Muscle of leg (tissue), 11 donors: ENCODE measurements around the gene RMDN2. TPM values are rescaled to one million over a fixed set of nuclear protein-coding genes. Genes with fewer than 3 reads are reported as not detected.

Source experiments
- DNase-seq: peaks from one replicate; pipeline ENCODE4 v3.0.0; 2013
- H3K27ac ChIP-seq: one replicate; pipeline ENCODE4 v1.5.1; 2013; ENCODE audit warnings: mild to moderate bottlenecking, low read length, control low read depth
- H3K27me3 ChIP-seq: one replicate; pipeline ENCODE4 v1.6.1; 2013; ENCODE audit warnings: low read length; ENCODE audit not compliant: control insufficient read depth, insufficient read depth
- H3K36me3 ChIP-seq: one replicate; pipeline ENCODE4 v1.6.1; 2013; ENCODE audit warnings: low read length; ENCODE audit not compliant: control insufficient read depth, insufficient read depth
- H3K4me1 ChIP-seq: one replicate; pipeline ENCODE4 v1.6.1; 2013; ENCODE audit warnings: low read length; ENCODE audit not compliant: control insufficient read depth, insufficient read depth
- H3K4me3 ChIP-seq: one replicate; pipeline ENCODE4 v1.5.1; 2013; ENCODE audit warnings: low read length, control low read depth
- H3K9me3 ChIP-seq: replicated peaks from 2 replicates; pipeline ENCODE4 v1.6.1; 2013; ENCODE audit warnings: low read depth, low read length; ENCODE audit not compliant: control insufficient read depth
- WGBS: methylation state at CpG from one replicate; pipeline ENCODE4 v1.1.5; 2013; ENCODE audit warnings: missing lambda C conversion rate; ENCODE audit not compliant: insufficient coverage; 5-methylcytosine and 5-hydroxymethylcytosine counted together
- polyA plus RNA-seq, 8 donors: library from polyadenylated mRNA; unstranded; fragments of 120-200 nt; gene quantifications; one replicate each; pipeline versions ENCODE4 v1.2.1 to v1.2.3, GENCODE V29; 2013; ENCODE audit warnings: inconsistent platforms in 1 of 8, low replicate concordance in 1 of 8; ENCODE audit not compliant: insufficient read length in 8 of 8, insufficient read depth in 1 of 8
- total RNA-seq: library from RNA; stranded (reverse); fragments of 120-200 nt; gene quantifications from one replicate; pipeline ENCODE4 v1.2.4, GENCODE V29; 2013

The RMDN2 gene
- total and polyA plus RNA-seq, 9 donors, result 2.6 to 5.1 (median 3.6) TPM

- H3K4me1 ChIP-seq, result no peaks in the 10 kb centered on the region
- H3K36me3 ChIP-seq, result no peaks in the 10 kb centered on the region
- no peaks in the 10 kb centered on the region for H3K27me3 ChIP-seq
- DNase-seq, result no peak
- no peak overlapping the region for H3K4me3 ChIP-seq
- no peak overlapping the region for H3K27ac ChIP-seq
- no peaks in the 10 kb centered on the region for H3K9me3 ChIP-seq
- 86% methylated on average over 1 of the region's 5 CpGs for WGBS
Measured at GRCh38 chr2:37914340-37914739, 10.7 kb upstream of the RMDN2 start.

DNA sequence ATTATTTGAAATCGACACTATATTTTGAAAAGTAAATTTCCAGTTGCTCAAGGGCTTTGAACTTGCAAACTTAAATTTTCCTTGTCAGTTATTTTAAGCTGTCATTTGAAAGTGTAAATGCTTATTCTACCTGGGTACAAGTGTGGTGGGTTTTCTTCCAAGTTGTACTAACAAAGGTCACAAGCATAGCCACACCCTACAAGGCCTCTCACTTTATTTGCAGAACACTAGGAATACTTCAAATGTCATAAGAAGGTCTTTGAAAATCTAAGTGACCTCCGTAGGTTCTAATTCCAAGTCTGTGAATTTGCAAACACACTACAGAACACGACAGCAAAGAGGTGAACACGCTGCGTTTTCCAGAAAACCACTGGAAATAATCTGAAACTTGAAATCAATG is 9.3 kb upstream of the RMDN2 start:
- Histone ChIP-seq H3K27me3 (no peaks in the 10 kb centered on the region), H3K9me3 (no peaks in the 10 kb centered on the region), H3K27ac (no peak overlapping the region), H3K4me1 (no peaks in the 10 kb centered on the region), H3K4me3 (no peak overlapping the region), H3K36me3 (no peaks in the 10 kb centered on the region)
- no peak for DNase-seq
- no CpG with 5 or more reads among the region's 5 CpGs for WGBS

GRCh38 chr2:37916512-37917082 is 8.5 kb upstream of the RMDN2 start:
- no CpG with 5 or more reads among the region's 3 CpGs for WGBS
- no peak overlapping the region for H3K4me3 ChIP-seq

DNA sequence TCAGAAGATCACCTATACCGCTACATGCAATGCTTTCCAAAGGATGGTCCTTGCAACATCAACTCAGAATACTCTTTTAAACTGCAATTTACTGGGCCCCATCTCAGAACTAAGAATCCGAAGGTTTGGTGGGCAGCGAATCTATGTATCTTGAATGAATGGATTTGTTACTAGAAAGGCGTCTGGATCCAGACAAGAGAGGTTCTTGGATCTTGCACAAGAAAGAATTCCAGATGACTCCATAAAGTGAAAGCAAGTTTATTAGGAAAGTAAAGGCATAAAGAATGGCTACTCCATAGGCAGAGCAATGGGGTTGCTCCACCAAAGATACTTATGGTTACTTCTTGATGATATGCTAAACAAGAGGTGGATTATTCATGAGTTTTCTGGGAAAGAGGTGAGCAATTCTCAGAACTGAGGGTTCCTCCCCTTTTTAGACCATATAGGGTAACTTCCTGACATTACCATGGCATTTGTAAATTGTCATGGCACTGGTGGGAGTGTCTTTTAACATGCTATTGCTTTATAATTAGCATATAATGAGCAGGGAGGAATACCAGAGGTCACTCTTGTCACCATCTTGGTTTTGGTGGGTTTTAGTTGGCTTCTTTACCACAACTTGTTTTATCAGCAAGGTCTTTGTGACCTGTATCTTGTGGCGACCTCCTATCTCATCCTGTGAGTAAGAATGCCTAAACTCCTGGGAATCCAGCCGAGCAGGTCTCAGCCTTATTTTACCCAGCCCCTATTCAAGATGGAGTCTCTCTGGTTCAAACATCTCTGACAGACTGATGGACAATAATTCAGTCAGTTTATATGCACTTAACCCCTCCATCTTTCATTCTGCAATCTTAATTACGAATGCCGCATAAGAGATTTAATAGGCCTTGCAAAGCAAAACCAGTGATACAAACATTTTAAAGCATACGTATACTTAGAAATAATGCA is 7.5 kb upstream of the RMDN2 start:
- Histone ChIP-seq H3K27me3 (no peaks in the 10 kb centered on the region), H3K4me3 (no peak overlapping the region), H3K4me1 (no peaks in the 10 kb centered on the region), H3K36me3 (no peaks in the 10 kb centered on the region), H3K27ac (no peak overlapping the region), H3K9me3 (no peaks in the 10 kb centered on the region)
- no peak for DNase-seq
- WGBS, result 82% methylated on average over 4 of the region's 9 CpGs

More at GRCh38 chr2:37916512-37917082, 8.5 kb upstream of the RMDN2 start:
- H3K27me3 ChIP-seq, result no peaks in the 10 kb centered on the region
- no peaks in the 10 kb centered on the region for H3K9me3 ChIP-seq
- no peaks in the 10 kb centered on the region for H3K4me1 ChIP-seq
- no peak overlapping the region for H3K27ac ChIP-seq
- DNase-seq, result peak; percentile 86
- H3K36me3 ChIP-seq, result no peaks in the 10 kb centered on the region

DNA sequence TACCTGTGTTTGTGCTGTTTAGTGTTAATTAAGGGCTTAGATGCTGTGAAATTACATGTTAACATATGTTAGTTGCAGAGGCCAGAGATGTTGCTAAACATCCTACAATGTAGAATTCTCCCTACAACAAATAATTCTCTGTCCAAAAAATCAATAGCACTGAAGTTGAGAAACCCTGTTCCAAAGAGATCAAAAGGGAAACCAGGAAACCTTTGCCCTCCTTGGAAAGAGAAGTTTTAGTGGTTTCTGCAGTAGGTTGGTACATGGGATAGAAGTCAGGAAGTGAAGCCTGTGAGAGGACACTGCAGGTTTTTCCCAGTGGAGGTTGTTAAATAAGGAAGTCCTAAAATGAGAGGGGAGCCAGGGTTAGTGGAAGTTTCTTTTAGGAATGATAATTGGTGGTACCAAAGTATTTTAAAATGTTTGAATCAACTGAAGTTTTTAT is 6.3 kb upstream of the RMDN2 start:
- H3K4me3 ChIP-seq, result no peak overlapping the region
- no peaks in the 10 kb centered on the region for H3K27me3 ChIP-seq
- H3K27ac ChIP-seq, result no peak overlapping the region
- no peak for DNase-seq
- H3K4me1 ChIP-seq, result no peaks in the 10 kb centered on the region
- H3K36me3 ChIP-seq, result no peaks in the 10 kb centered on the region
- H3K9me3 ChIP-seq, result no peaks in the 10 kb centered on the region

GRCh38 chr2:37919631-37920032 is 5.5 kb upstream of the RMDN2 start:
- no peak overlapping the region for H3K27ac ChIP-seq
- no peaks in the 10 kb centered on the region for H3K27me3 ChIP-seq
- H3K4me3 ChIP-seq, result no peak overlapping the region
- H3K4me1 ChIP-seq, result peaks cover under 1% of the 10 kb centered on the region
- no CpG with 5 or more reads among the region's 2 CpGs for WGBS
- H3K9me3 ChIP-seq, result no peaks in the 10 kb centered on the region
- no peaks in the 10 kb centered on the region for H3K36me3 ChIP-seq
- DNase-seq, result no peak

- H3K4me1 ChIP-seq, result peaks cover 3% of the 10 kb centered on the region
- DNase-seq, result no peak
- H3K9me3 ChIP-seq, result no peaks in the 10 kb centered on the region
- no peaks in the 10 kb centered on the region for H3K36me3 ChIP-seq
- H3K4me3 ChIP-seq, result no peak overlapping the region
- H3K27ac ChIP-seq, result no peak overlapping the region
- WGBS, result no CpG with 5 or more reads among the region's 5 CpGs
- H3K27me3 ChIP-seq, result no peaks in the 10 kb centered on the region
Measured at GRCh38 chr2:37920570-37920969, 4.5 kb upstream of the RMDN2 start.

DNA sequence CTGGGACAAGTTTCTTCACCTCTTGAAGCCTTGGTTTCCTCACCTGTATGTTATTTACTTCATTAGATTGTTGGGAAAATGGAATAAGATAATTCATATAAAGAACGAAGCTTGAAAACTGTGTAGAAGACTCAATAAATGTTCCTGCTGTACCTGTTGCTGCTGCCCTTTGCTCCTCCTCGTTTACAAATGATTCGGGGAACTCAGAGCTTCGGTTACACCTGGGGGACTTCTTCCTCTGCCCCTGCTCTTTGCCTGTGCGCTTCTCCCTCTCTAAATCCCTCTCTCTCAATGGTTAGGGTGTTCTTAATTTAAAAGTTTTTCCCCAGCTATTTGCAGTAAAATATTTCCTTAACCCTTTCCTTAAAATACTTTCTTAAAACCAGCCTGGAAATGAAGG is 3.3 kb upstream of the RMDN2 start:
- H3K36me3 ChIP-seq, result no peaks in the 10 kb centered on the region
- WGBS, result 18% methylated on average over 3 of the region's 5 CpGs
- DNase-seq, result no peak
- no peak overlapping the region for H3K4me3 ChIP-seq
- H3K27me3 ChIP-seq, result no peaks in the 10 kb centered on the region
- no peak overlapping the region for H3K27ac ChIP-seq
- H3K9me3 ChIP-seq, result no peaks in the 10 kb centered on the region
- H3K4me1 ChIP-seq, result peaks cover 6% of the 10 kb centered on the region

DNA sequence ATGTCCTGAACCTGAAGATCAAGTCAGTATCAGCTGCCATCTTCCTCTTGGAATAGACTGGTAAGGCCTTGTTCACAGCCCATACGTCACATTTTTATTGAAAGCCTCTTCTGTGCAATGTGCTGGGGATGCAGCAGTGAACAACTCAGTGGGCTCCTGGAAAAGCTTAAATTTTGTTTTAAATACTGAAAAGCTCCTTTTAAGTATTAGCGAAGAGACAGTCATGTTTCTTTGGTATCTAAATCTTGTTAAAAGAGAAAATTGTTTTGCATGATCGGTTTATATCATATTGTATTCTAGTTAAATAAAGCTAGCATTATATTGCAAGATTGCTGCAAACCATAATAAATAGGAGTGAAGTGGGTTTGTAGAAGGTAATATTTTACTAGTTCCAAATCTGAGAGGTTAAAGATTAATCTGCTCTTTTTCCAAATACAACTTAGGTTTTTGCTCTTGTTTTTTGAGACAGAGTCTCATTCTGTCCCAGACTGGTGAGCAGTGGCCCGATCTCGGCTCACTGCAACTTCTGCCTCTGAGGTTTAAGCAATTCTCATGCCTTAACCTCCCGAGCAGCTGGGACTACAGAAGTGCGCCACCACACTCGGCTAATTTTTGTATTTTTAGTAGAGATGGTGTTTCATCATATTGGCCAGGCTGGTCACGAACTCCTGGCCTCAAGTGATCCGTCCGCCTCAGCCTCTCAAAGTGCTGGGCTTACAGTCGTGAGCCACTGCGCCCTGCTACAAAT is 1.6 kb upstream of the RMDN2 start:
- no peaks in the 10 kb centered on the region for H3K36me3 ChIP-seq
- H3K9me3 ChIP-seq, result no peaks in the 10 kb centered on the region
- H3K27me3 ChIP-seq, result no peaks in the 10 kb centered on the region
- 95% methylated on average over 4 of the region's 13 CpGs for WGBS
- no peak for DNase-seq
- no peak overlapping the region for H3K27ac ChIP-seq
- no peak overlapping the region for H3K4me3 ChIP-seq
- peaks cover 6% of the 10 kb centered on the region for H3K4me1 ChIP-seq

DNA sequence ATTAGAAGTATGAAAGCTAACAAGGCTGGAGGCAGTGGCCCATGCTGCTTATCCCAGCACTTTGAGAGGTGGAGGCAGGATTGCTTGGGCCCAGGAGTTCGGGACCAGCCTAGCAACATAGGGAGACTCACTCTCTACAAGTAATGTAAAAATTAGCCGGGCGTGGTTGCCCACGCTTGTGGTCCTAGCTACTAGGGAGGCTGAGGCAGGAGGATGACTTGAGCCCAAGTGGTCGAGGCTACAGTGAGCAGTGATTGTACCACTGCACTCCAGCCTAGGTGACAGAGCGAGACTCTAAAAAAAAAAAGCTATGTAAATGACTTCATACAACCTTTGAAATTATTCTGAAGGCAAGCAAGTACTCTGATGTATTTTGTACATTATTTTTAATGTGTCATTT is 1.5 kb downstream of the RMDN2 start:
- no peak overlapping the region for H3K4me3 ChIP-seq
- no peaks in the 10 kb centered on the region for H3K27me3 ChIP-seq
- H3K4me1 ChIP-seq, result peaks cover 6% of the 10 kb centered on the region
- no peak overlapping the region for H3K27ac ChIP-seq
- WGBS, result no CpG with 5 or more reads among the region's 6 CpGs
- DNase-seq, result no peak
- H3K9me3 ChIP-seq, result no peaks in the 10 kb centered on the region
- H3K36me3 ChIP-seq, result no peaks in the 10 kb centered on the region
